IMR-90 (cell line): Measurements from ENCODE around the gene PNKD.

ENCODE experiments used
- BHLHE40 ChIP-seq: fragments of 150-350 bp; IDR thresholded peaks from 2 replicates; pipeline ENCODE4 v1.6.1; 2016; ENCODE audit warnings: mild to moderate bottlenecking, low read depth, low read length
- CEBPB ChIP-seq: IDR thresholded peaks from 2 replicates; pipeline ENCODE4 v1.6.1; 2012; ENCODE audit warnings: low read depth, low read length, improper control_type of control experiment
- CHD1 ChIP-seq: IDR thresholded peaks from 2 replicates; pipeline ENCODE4 v1.6.1; 2012; ENCODE audit warnings: low read depth, low read length, improper control_type of control experiment
- MAFK ChIP-seq: IDR thresholded peaks from 2 replicates; pipeline ENCODE4 v1.6.1; 2012; ENCODE audit warnings: low read depth, low read length, improper control_type of control experiment
- MXI1 ChIP-seq: IDR thresholded peaks from 2 replicates; pipeline ENCODE4 v1.6.1; 2012; ENCODE audit warnings: low read depth, mild to moderate bottlenecking, low read length, moderate library complexity, borderline replicate concordance
- POLR2A ChIP-seq: IDR thresholded peaks from 2 replicates; pipeline ENCODE4 v1.6.1; 2012; ENCODE audit warnings: mild to moderate bottlenecking, low read depth, low read length
- RAD21 ChIP-seq: IDR thresholded peaks from 2 replicates; pipeline ENCODE4 v1.6.1; 2012; ENCODE audit warnings: low read length, improper control_type of control experiment
- SMC3 ChIP-seq: fragments of 150-350 bp; IDR thresholded peaks from 2 replicates; pipeline ENCODE4 v1.6.1; 2016; ENCODE audit warnings: low read depth, mild to moderate bottlenecking, antibody characterized with exemption, low read length, moderate library complexity
- TF ChIP-seq, protein P1 (sequence below): conservative IDR thresholded peaks from 2 replicates; pipeline ENCODE4 v1.5.1; 2012; ENCODE audit warnings: mild to moderate bottlenecking, low read depth, low read length, improper control_type of control experiment
- TF ChIP-seq, protein P2 (sequence below): fragments of 150-350 bp; IDR thresholded peaks from 2 replicates; pipeline ENCODE4 v1.6.1; 2016; ENCODE audit warnings: low read depth, mild to moderate bottlenecking, low read length, moderate library complexity, borderline replicate concordance
- TF ChIP-seq, protein P3 (sequence below): fragments of 150-350 bp; IDR thresholded peaks from 2 replicates; pipeline ENCODE4 v1.6.1; 2017; ENCODE audit warnings: mild to moderate bottlenecking, antibody characterized with exemption, low read length, low read depth

DNA sequence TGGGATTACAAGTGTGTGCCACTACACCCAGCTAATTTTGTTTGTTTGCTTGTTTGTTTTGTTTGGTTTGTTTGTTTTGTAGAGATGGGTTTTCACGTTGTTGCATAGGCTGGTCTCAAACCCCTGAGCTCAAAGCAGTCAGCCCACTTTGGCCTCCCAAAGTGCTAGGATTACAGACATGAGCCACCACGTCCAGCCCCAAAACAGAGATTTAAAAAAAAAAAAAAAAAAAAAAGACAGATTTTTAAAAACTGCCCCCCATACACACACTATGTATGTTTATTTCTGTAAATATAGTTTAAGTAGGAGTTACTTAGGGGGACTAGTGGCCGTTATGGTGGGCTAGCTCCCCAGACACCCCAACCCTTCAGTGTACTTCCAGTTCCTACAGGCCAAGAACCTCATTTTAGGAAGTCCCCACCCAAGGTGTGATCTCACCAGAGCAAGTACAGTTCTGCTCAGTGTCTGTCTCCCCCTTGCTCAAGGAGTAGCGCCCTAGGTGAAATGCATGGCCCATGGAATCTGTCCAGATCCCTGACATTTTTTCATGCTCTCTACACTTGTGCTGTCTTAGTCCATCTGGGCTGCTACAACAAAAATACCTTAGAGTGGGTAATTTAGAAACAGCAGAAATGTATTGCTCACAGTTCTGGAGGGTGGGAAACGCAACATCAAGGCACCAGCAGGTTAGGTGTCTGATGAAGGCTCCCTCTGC lies 23.6 kb downstream of the PNKD start:
- TF ChIP-seq POLR2A (no peak), SMC3 (no peak), CHD1 (no peak), MXI1 (no peak), RAD21 (no peak), BHLHE40 (no peak), MAFK (no peak), CEBPB (no peak)
- TF ChIP-seq, protein P1, sequence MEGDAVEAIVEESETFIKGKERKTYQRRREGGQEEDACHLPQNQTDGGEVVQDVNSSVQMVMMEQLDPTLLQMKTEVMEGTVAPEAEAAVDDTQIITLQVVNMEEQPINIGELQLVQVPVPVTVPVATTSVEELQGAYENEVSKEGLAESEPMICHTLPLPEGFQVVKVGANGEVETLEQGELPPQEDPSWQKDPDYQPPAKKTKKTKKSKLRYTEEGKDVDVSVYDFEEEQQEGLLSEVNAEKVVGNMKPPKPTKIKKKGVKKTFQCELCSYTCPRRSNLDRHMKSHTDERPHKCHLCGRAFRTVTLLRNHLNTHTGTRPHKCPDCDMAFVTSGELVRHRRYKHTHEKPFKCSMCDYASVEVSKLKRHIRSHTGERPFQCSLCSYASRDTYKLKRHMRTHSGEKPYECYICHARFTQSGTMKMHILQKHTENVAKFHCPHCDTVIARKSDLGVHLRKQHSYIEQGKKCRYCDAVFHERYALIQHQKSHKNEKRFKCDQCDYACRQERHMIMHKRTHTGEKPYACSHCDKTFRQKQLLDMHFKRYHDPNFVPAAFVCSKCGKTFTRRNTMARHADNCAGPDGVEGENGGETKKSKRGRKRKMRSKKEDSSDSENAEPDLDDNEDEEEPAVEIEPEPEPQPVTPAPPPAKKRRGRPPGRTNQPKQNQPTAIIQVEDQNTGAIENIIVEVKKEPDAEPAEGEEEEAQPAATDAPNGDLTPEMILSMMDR, result no peak
- TF ChIP-seq, protein P2, sequence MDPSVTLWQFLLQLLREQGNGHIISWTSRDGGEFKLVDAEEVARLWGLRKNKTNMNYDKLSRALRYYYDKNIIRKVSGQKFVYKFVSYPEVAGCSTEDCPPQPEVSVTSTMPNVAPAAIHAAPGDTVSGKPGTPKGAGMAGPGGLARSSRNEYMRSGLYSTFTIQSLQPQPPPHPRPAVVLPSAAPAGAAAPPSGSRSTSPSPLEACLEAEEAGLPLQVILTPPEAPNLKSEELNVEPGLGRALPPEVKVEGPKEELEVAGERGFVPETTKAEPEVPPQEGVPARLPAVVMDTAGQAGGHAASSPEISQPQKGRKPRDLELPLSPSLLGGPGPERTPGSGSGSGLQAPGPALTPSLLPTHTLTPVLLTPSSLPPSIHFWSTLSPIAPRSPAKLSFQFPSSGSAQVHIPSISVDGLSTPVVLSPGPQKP, result no peak
- TF ChIP-seq, protein P3, sequence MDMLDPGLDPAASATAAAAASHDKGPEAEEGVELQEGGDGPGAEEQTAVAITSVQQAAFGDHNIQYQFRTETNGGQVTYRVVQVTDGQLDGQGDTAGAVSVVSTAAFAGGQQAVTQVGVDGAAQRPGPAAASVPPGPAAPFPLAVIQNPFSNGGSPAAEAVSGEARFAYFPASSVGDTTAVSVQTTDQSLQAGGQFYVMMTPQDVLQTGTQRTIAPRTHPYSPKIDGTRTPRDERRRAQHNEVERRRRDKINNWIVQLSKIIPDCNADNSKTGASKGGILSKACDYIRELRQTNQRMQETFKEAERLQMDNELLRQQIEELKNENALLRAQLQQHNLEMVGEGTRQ, result no peak
